ENCODE results near the gene LTBP4.
"Not testable (repeated sequence)": the region's sequence is repeated elsewhere in the genome, so short reads cannot be mapped to it uniquely, and the experiment has no call there.

Gene LTBP4

DNA sequence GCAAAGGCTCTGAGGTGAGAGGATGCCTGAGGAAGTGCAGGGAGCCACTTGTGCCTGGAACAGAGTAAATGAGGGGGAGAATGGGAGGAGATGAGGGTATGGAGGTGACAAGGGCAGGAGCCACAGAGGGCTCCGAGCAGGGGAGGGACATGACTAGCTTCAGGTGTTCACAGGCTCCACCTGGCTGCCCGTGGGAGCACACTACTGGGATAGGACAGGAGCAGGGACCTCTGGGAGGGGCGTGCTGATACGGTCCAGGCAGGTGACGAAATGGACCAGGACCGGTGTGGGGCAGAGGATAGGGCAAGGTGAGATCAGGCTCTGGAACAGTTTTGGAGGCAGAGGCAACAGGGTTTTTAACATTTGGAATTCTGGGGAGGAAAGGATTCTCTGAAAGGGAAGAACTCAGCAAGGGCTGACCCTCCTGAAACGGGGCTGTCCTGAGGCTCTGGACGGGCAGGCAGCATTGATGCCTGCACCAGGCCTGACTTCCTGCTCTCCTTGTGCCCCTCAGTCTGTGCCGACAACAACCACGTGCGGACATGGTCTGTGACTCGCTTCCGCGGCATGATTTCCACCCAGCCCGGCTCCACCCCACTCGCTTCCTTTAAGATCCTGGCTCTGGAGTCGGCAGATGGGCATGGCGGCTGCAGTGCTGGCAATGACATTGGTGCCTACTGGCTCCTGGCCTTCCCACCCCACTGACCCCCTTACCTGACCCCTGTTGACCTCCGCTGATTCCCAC lies 12.9 kb upstream of the LTBP4 start:
- TF ChIP-seq, protein P1, sequence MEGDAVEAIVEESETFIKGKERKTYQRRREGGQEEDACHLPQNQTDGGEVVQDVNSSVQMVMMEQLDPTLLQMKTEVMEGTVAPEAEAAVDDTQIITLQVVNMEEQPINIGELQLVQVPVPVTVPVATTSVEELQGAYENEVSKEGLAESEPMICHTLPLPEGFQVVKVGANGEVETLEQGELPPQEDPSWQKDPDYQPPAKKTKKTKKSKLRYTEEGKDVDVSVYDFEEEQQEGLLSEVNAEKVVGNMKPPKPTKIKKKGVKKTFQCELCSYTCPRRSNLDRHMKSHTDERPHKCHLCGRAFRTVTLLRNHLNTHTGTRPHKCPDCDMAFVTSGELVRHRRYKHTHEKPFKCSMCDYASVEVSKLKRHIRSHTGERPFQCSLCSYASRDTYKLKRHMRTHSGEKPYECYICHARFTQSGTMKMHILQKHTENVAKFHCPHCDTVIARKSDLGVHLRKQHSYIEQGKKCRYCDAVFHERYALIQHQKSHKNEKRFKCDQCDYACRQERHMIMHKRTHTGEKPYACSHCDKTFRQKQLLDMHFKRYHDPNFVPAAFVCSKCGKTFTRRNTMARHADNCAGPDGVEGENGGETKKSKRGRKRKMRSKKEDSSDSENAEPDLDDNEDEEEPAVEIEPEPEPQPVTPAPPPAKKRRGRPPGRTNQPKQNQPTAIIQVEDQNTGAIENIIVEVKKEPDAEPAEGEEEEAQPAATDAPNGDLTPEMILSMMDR (IDR thresholded peaks at IDR 0.05; ENCODE audit: borderline replicate concordance, control extremely low read depth, extremely low read depth, insufficient read depth, missing control alignments): no peak
- DNase-seq (ENCODE audit: low spot score): no peak
- in situ Hi-C loops (cut with MboI; ENCODE audit: low sequenced_read_pairs, unreplicated experiment): no loop called here

DNA sequence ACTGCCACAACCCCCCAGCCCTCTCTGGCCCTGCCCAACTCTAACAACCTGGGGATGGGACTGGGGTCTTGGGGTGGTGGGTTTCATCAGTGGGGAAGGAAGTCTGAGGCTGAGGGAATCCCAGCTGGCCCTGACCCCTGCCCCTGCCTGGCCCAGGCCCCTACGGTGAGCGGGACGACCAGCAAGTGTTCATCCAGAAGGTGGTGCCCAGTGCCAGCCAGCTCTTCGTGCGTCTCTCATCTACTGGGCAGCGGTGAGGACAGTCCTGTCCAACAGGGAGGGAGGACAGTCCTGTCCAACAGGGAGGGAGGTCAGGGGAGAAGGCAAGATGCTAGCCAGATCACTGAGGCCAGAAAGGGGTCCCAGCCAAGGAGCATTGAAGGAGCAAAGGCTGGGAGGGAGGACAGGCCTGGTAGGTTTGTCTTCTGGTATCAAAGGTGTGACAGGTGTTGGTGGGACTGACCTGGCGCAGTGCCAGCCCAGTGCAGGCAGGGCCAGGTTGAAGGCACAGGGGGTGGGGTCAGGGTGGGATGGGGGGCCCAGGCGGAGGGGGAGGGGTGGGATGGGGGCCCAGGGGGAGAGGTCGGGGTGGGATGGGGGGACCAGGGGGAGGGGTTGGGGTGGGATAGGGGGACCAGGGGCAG lies 12.1 kb upstream of the LTBP4 start:
- in situ Hi-C loops (cut with MboI; ENCODE audit: low sequenced_read_pairs, unreplicated experiment): no loop called here
- TF ChIP-seq, protein P1 (IDR thresholded peaks at IDR 0.05; ENCODE audit: borderline replicate concordance, control extremely low read depth, extremely low read depth, insufficient read depth, missing control alignments): no peak
- no peak for DNase-seq (ENCODE audit: low spot score)

DNA sequence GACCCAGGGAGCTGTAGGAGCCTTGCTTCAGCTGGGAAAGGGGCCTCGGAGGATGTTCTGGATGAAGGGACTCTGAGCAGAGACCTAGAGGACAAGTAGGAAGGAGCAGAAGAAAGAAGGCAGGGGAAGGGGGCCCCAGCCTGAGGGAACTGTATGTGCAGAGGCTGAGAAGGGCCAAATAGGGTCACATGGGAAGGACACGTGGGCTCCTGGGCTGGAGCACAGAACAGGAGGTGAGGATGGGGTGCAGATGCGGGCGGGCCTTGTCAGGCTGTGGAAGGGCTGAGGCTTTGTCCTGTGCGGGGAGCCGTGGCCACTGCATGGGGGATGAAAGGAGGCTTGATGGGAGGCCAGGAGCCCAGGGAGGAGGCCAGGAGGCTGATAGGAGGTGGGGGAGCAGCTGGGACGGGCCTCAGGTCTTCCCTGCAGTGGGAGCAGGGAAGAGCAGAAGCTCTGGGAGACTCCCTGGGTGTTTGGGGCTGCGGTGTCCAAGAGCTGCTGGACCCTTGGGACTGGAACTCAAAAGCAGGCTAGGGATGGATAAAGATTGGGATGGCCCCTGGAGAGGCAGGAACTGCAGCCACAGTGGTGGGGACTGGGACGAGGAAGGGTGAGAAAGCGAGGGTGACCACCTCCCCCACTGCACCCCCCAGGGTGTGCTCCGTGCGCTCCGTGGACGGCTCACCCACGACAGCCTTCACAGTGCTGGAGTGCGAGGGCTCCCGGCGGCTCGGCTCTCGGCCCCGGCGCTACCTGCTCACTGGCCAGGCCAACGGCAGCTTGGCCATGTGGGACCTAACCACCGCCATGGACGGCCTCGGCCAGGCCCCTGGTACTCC lies 11.4 kb upstream of the LTBP4 start:
- DNase-seq (ENCODE audit: low spot score): no peak
- in situ Hi-C loops (cut with MboI; ENCODE audit: low sequenced_read_pairs, unreplicated experiment): no loop called here
- TF ChIP-seq, protein P1 (IDR thresholded peaks at IDR 0.05; ENCODE audit: borderline replicate concordance, control extremely low read depth, extremely low read depth, insufficient read depth, missing control alignments): no peak

DNA sequence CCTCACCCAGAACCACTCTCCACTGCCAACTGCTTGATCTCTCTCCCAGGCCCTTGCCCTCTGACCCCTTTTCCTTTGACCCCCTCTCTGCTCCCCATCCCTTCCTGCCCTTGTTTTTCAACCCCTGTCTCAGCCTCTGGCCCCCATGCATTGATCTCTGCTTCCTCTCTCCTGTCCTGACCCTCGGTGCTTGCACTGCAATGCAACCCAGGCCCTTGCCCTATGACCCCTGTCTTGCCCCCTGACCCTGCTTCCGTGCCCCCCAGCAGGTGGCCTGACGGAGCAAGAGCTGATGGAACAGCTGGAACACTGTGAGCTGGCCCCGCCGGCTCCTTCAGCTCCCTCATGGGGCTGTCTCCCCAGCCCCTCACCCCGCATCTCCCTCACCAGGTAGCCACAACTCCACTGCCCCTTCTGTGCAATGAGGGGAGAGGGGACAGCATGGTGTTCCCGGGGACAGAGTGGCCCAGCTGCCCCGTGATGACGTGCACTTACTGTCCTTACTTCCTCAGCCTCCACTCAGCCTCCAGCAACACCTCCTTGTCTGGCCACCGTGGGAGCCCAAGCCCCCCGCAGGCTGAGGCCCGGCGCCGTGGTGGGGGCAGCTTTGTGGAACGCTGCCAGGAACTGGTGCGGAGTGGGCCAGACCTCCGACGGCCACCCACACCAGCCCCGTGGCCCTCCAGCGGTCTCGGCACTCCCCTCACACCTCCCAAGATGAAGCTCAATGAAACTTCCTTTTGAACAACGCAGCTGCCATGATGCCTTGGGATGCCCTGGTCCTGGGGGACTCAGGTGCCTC lies 10.5 kb upstream of the LTBP4 start:
- in situ Hi-C loops (cut with MboI; ENCODE audit: low sequenced_read_pairs, unreplicated experiment): no loop called here
- TF ChIP-seq, protein P1 (IDR thresholded peaks at IDR 0.05; ENCODE audit: borderline replicate concordance, control extremely low read depth, extremely low read depth, insufficient read depth, missing control alignments): no peak
- DNase-seq (ENCODE audit: low spot score): no peak

DNA sequence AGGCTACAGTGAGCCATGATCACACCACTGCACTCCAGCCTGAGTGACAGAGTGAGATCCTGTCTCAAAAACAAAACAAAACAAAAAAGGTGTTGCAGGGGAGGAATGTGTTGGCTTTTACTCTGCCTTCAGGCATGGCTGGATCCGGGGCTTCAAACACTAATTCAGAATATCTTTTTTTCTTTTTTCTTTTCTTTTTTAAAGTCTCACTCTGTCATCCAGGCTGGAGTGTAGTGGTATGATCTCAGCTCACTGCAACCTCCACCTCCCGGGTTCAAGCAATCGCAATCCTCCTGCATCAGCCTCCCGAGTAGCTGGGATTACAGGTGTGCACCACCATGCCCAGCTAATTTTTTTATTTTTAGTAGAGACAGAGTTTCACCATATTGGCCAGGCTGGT lies 9.4 kb upstream of the LTBP4 start:
- DNase-seq (ENCODE audit: low spot score); in situ Hi-C loops (cut with MboI; ENCODE audit: low sequenced_read_pairs, unreplicated experiment): not testable (repeated sequence)

DNA sequence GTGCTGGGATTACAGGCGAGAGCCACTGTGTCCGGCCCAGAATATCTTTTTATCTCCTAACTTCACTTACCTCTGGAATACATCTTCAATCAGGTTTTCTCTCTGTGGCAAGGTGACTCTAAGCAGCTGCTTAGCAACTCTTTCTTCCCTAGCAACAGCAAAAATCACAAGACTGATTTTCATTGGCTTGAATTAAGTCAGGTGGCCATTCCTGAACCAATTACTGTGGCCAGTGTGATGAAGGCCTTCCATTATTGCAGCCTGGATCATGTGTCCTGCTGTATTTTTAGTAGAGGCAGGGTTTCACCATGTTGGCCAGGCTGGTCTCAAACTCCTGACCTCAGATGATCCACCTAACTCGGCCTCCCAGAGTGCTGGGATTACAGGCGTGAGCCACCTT lies 9.0 kb upstream of the LTBP4 start:
- peak; percentile 74 for DNase-seq (ENCODE audit: low spot score)
- in situ Hi-C loops (cut with MboI; ENCODE audit: low sequenced_read_pairs, unreplicated experiment): no loop called here
- TF ChIP-seq, protein P1 (IDR thresholded peaks at IDR 0.05; ENCODE audit: borderline replicate concordance, control extremely low read depth, extremely low read depth, insufficient read depth, missing control alignments): no peak

All from GM13976 (cell line).